Measurements from ENCODE around the gene NEGR1.

NEGR1 gene

GRCh38 chr1:71494163-71494562 is 788.2 kb downstream of the NEGR1 start:
- Histone ChIP-seq H4K20me1 (ENCODE audit: insufficient read depth, low read length) (no peaks in the 10 kb centered on the region), H3K27me3 (ENCODE audit: low read depth, low read length) (no peaks in the 10 kb centered on the region), H3K4me3 (ENCODE audit: low read length) (no peak overlapping the region), H3K4me1 (ENCODE audit: low read length) (no peaks in the 10 kb centered on the region), H3K9ac (ENCODE audit: low read length) (no peak overlapping the region), H3K4me2 (ENCODE audit: low read length) (no peak overlapping the region), H3K9me3 (ENCODE audit: insufficient read depth, low read length) (no peaks in the 10 kb centered on the region), H3K79me2 (ENCODE audit: low read length) (no peaks in the 10 kb centered on the region), H3K27ac (ENCODE audit: low read length) (no peak overlapping the region), H3K36me3 (replicated peaks; ENCODE audit: low read depth, low read length) (no peaks in the 10 kb centered on the region), H2AFZ (ENCODE audit: low read depth, low read length) (no peak overlapping the region)
- TF ChIP-seq, protein P1, sequence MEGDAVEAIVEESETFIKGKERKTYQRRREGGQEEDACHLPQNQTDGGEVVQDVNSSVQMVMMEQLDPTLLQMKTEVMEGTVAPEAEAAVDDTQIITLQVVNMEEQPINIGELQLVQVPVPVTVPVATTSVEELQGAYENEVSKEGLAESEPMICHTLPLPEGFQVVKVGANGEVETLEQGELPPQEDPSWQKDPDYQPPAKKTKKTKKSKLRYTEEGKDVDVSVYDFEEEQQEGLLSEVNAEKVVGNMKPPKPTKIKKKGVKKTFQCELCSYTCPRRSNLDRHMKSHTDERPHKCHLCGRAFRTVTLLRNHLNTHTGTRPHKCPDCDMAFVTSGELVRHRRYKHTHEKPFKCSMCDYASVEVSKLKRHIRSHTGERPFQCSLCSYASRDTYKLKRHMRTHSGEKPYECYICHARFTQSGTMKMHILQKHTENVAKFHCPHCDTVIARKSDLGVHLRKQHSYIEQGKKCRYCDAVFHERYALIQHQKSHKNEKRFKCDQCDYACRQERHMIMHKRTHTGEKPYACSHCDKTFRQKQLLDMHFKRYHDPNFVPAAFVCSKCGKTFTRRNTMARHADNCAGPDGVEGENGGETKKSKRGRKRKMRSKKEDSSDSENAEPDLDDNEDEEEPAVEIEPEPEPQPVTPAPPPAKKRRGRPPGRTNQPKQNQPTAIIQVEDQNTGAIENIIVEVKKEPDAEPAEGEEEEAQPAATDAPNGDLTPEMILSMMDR (IDR thresholded peaks at IDR 0.05; ENCODE audit: low read depth, low read length), result no peak
- TF ChIP-seq EZH2phosphoT487 (IDR thresholded peaks at IDR 0.05; ENCODE audit: low read depth), result no peak

GRCh38 chr1:71492298-71493041 is 789.9 kb downstream of the NEGR1 start:
- H3K4me1 ChIP-seq (ENCODE audit: low read length), result no peaks in the 10 kb centered on the region
- no peak overlapping the region for H3K4me3 ChIP-seq (ENCODE audit: low read length)
- H3K9ac ChIP-seq (ENCODE audit: low read length), result no peak overlapping the region
- no peaks in the 10 kb centered on the region for H3K79me2 ChIP-seq (ENCODE audit: low read length)
- H3K36me3 ChIP-seq (replicated peaks; ENCODE audit: low read depth, low read length), result no peaks in the 10 kb centered on the region
- no peaks in the 10 kb centered on the region for H3K27me3 ChIP-seq (ENCODE audit: low read depth, low read length)
- no peak for TF ChIP-seq EZH2phosphoT487 (IDR thresholded peaks at IDR 0.05; ENCODE audit: low read depth)
- TF ChIP-seq, protein P1 (IDR thresholded peaks at IDR 0.05; ENCODE audit: low read depth, low read length), result no peak
- no peaks in the 10 kb centered on the region for H4K20me1 ChIP-seq (ENCODE audit: insufficient read depth, low read length)
- no peak overlapping the region for H2AFZ ChIP-seq (ENCODE audit: low read depth, low read length)
- no peaks in the 10 kb centered on the region for H3K9me3 ChIP-seq (ENCODE audit: insufficient read depth, low read length)
- H3K27ac ChIP-seq (ENCODE audit: low read length), result no peak overlapping the region
- no peak overlapping the region for H3K4me2 ChIP-seq (ENCODE audit: low read length)

- Histone ChIP-seq H3K27me3 (ENCODE audit: low read depth, low read length) (no peaks in the 10 kb centered on the region), H3K4me3 (ENCODE audit: low read length) (no peak overlapping the region)
- TF ChIP-seq, protein P1 (IDR thresholded peaks at IDR 0.05; ENCODE audit: low read depth, low read length), result no peak
- no peak for TF ChIP-seq EZH2phosphoT487 (IDR thresholded peaks at IDR 0.05; ENCODE audit: low read depth)
Measured at GRCh38 chr1:71490432-71490831, 791.9 kb downstream of the NEGR1 start.

GRCh38 chr1:71488555-71489252 is 793.6 kb downstream of the NEGR1 start:
- Histone ChIP-seq H3K9me3 (ENCODE audit: insufficient read depth, low read length) (no peaks in the 10 kb centered on the region), H3K9ac (ENCODE audit: low read length) (no peak overlapping the region), H3K4me2 (ENCODE audit: low read length) (no peak overlapping the region), H3K4me3 (ENCODE audit: low read length) (no peak overlapping the region), H2AFZ (ENCODE audit: low read depth, low read length) (no peak overlapping the region), H3K4me1 (ENCODE audit: low read length) (no peaks in the 10 kb centered on the region), H3K36me3 (replicated peaks; ENCODE audit: low read depth, low read length) (no peaks in the 10 kb centered on the region), H3K27ac (ENCODE audit: low read length) (no peak overlapping the region), H3K27me3 (ENCODE audit: low read depth, low read length) (no peaks in the 10 kb centered on the region), H4K20me1 (ENCODE audit: insufficient read depth, low read length) (no peaks in the 10 kb centered on the region), H3K79me2 (ENCODE audit: low read length) (no peaks in the 10 kb centered on the region)
- TF ChIP-seq EZH2phosphoT487 (IDR thresholded peaks at IDR 0.05; ENCODE audit: low read depth), result no peak
- TF ChIP-seq, protein P1 (IDR thresholded peaks at IDR 0.05; ENCODE audit: low read depth, low read length), result no peak

More at GRCh38 chr1:71490432-71490831, 791.9 kb downstream of the NEGR1 start:
- Histone ChIP-seq H3K4me2 (ENCODE audit: low read length) (no peak overlapping the region), H3K27ac (ENCODE audit: low read length) (no peak overlapping the region), H3K36me3 (replicated peaks; ENCODE audit: low read depth, low read length) (no peaks in the 10 kb centered on the region), H3K4me1 (ENCODE audit: low read length) (no peaks in the 10 kb centered on the region), H2AFZ (ENCODE audit: low read depth, low read length) (no peak overlapping the region), H3K79me2 (ENCODE audit: low read length) (no peaks in the 10 kb centered on the region), H3K9ac (ENCODE audit: low read length) (no peak overlapping the region), H4K20me1 (ENCODE audit: insufficient read depth, low read length) (no peaks in the 10 kb centered on the region), H3K9me3 (ENCODE audit: insufficient read depth, low read length) (no peaks in the 10 kb centered on the region)
